Astrocyte of the hippocampus (primary cell): ENCODE data around the gene MNT.

Source experiments
- DNase-seq: peaks from one replicate; pipeline ENCODE4 v3.0.0; 2011; ENCODE audit warnings: low read depth, low spot score

The MNT gene

GRCh38 chr17:2380226-2380922 lies 20.5 kb downstream of the MNT start:
- peak; percentile 26 for DNase-seq

- no peak for DNase-seq
Observed at GRCh38 chr17:2379489-2380225, 21.2 kb downstream of the MNT start.

GRCh38 chr17:2378905-2379304 lies 22.0 kb downstream of the MNT start:
- no peak for DNase-seq

DNA sequence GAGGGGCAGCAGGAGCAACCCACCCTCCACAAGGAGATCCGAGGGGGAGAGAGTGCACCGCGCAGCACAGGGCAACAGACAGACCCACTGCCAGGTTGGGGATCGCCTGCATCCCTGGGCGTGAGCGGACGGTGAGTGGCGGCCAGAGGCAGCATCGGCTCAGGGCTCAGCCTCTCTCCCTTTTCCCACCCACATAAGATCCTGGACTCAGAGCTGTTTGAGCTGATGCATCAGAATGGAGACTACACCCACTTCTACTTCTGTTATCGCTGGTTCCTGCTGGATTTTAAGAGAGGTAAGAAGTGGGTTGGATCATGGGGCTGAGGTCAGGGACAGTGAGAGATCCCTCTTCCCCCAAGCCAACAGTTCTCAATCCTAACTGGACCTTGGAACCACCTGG lies 23.2 kb downstream of the MNT start:
- DNase-seq, result no peak

GRCh38 chr17:2376107-2376506 lies 24.8 kb downstream of the MNT start:
- no peak for DNase-seq

GRCh38 chr17:2375406-2375805 lies 25.5 kb downstream of the MNT start:
- no peak for DNase-seq

DNA sequence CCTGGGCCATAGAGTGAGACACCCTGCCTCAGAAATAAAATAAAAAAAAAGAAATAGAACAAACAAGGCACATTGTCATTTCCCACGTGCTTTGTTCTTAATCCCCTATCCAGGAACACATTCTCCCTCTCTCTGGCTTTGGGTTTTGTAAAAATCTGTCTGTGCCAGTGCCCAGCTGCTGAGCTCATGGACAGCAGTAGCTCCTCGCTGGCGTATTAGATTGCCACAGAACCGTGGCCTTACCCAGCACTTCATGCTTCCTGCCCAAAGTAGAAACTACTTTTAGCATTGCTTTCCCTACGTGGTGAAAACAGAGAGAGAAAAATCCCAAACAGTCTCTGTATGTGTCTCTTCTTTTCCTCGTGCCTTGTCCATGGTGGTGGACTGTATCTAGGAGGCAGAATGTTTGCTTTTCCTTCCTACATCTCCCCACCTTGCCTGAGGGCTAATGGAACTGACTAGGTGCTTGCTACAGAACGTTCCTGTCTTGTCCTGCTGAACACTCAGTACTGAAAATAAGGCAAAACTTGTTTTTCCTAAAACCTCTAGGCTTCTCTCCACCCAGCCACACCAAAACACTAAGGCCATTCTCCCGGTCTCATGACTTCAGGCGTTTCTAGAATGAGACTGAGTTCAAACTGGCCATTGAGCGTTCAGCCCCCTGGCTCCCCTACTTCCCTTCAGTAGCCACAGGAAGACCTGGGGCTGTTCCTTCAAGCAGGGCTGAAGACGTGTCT lies 26.1 kb downstream of the MNT start:
- no peak for DNase-seq

DNA sequence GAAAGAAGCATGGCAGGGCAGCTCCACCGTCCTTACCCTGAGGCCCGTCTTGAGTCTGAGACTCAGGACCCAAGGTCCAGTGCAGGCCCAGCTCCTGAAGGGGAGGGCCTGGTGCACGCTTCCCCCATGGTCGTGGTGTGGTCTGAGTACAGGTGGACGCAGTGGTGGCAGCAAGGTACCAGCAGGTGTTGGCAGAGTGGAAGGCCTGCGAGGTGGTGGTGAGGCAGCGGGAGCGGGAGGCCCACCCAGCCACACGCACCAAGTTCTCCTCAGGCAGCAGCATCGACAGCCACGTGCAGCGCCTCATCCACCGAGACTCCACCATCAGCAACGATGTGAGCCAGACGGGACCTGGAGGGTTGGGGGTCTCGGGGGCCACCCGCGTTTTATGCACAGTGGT lies 27.7 kb downstream of the MNT start:
- DNase-seq, result no peak

- no peak for DNase-seq
Observed at GRCh38 chr17:2372681-2373080, 28.2 kb downstream of the MNT start.

DNA sequence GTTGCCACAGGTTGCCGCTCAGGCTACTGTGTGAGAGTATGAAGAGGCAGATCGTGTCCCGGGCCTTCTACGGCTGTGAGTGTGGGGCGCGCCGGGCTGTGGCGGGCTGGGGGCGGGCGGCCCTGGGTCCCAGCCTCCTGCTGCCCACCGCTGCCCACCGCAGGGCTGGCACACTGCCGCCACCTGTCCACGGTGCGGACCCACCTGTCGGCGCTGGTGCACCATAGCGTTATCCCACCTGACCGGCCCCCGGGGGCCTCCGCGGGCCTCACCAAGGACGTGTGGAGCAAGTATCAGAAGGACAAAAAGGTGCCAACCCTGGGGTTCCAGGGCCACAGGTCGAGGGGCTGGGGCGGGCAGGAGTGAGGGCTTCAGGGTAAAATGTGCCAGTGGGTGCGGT lies 28.7 kb downstream of the MNT start:
- no peak for DNase-seq

- DNase-seq, result no peak
Observed at GRCh38 chr17:2371183-2372130, 29.4 kb downstream of the MNT start.

DNA sequence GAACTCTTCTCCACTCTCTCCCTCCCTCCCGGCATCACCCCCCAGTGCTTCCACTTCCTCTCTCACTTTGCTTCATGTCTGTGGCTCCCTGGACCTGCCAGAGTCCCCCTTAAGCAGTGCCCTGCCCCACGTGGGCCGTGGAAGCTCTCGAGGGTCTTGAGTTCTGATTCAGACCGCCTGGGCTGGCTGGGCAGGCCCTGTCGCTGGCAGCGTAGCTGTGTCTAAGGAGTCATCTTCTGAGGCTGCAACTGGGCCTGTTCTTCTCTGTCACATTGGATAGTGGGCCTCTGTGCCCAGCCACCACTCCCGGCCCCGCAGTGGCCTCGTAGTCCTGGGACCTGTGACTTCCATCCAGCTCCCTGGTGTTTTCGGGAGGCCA lies 30.7 kb downstream of the MNT start:
- no peak for DNase-seq

DNA sequence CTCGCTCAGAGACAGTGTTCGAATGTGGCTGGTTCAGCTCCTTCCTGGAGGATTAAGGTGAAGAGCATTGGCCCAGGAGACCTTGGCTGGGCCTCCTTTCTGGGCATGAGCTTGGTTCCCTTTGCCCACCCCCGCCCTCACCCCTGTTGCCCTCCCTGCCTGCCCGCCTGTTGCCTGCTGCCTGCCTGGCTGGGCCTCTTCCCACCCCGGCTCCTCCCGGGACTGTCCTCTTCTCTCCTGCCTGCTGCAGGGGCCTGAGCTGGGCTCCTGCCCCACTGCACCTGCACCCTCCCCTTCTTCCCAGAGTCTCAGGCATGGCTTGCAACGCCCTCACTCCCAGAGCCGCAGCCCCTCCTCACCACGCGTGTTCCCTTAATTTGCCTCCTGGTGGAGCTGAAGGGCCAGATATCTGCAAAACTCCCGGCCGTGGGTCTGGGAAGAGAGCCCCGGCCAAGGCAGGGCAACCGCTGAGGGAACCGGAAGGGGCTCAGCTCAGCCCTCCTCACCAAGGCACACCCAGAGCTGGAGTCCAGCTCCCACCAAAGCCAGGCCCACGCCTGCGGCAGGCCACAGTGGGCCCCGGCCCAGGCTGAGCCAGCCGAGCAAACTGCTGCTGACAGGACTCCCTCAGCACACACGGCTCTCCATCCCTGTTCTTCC lies 31.2 kb downstream of the MNT start:
- peak; percentile 49 for DNase-seq

- DNase-seq, result no peak
Observed at GRCh38 chr17:2369039-2369438, 31.8 kb downstream of the MNT start.

DNA sequence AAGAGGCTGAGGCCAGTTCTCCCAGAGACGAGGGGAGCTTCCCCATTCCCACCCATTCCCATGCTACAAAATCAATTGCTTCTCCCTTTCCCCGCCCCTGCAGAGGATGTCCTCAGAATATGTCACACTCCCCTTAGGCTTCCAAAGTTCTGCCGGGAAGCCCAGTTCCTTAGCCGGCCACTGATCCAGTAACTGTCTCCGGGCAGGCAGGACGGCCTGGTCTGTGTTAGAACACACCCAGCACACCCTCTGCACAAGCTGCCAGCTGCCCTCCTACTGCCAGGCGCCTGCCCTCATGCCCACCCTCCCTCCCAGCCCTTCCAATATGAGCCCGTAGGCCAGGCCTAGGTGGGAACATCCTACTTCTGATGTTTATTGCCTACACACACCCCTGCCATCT lies 32.5 kb downstream of the MNT start:
- DNase-seq, result no peak

- no peak for DNase-seq
Observed at GRCh38 chr17:2366747-2367494, 33.9 kb downstream of the MNT start.

DNA sequence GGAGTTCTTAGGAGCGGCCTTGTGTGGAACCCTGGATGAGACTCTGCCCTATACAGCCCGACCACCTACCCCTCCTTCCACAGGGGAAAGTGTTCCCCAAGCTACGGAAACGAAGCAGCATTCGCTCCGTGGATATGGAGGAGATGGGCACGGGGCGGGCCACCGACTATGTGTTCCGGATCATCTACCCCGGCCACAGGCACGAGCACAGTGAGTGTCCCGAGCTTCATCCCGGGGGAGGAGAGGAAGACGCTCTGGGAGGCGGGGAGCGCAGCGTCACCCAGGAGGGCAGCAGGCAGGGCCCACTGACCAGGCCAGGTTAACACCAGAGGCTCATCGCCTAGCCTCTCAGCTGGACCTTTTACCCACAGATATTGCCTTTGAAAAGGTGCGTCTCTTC lies 35.7 kb downstream of the MNT start:
- no peak for DNase-seq

GRCh38 chr17:2364763-2365116 lies 36.1 kb downstream of the MNT start:
- no peak for DNase-seq

DNA sequence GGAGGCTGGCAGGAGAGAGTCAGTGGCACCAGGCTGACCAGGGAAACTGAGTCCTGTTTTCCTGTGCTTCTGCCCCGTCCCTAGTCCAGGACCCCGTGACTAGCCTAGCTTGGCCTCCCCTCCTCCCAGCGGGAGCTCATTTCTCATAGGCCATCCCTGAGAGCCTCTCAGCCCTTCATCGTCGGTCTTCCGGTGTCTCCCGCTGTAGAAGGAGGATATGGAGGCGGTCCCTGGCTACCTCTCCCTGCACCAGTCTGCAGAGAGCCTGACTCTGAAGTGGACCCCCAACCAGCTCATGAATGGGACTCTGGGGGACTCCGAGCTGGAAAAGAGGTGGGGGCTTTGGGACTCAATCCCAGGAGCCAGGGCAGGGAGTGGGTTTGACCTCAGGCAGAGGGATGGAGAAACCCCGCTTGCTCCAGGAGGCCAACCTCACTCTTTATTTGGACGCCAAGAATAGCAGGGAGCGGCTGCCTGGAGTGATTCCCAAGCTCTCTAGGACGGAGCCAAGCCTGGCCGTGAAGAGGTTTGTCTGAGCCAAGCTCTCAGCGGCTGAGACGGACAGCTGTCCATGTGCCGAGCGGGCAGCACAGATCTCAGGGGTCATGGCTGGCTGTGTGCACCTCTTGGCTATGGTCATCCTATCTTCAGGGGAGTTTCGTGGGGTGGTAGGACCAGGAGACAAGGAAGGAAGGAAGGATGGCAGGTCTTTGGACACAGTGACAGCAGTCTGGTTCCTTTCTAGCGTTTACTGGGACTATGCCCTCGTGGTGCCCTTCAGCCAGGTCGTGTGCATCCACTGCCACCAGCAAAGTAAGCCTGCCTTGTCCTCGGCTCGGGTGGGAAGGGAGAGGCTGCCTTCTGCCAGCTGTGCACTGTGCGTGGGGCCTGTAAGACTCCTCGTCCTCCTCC lies 36.8 kb downstream of the MNT start:
- DNase-seq, result peak; percentile 69
